GM21515 (cell line): ENCODE measurements around the gene CIBAR2.

Experiments used
- ATAC-seq: cut with Tn5 transposase; IDR thresholded peaks from one replicate; pipeline ENCODE4 v1.9.1; 2021; ENCODE audit not compliant: unreplicated experiment

Gene CIBAR2

GRCh38 chr16:85083051-85083639, 29.1 kb downstream of the CIBAR2 start:
- ATAC-seq = no peak

GRCh38 chr16:85082173-85083050, 29.9 kb downstream of the CIBAR2 start:
- no peak for ATAC-seq

- ATAC-seq = no peak
Measured at GRCh38 chr16:85081765-85082164, 30.5 kb downstream of the CIBAR2 start.

GRCh38 chr16:85081038-85081437, 31.2 kb downstream of the CIBAR2 start:
- no peak for ATAC-seq

- no peak for ATAC-seq
Measured at GRCh38 chr16:85079785-85080570, 32.3 kb downstream of the CIBAR2 start.

- no peak for ATAC-seq
Measured at GRCh38 chr16:85078952-85079351, 33.3 kb downstream of the CIBAR2 start.

GRCh38 chr16:85078226-85078625, 34.0 kb downstream of the CIBAR2 start:
- no peak for ATAC-seq

- ATAC-seq = no peak
Measured at GRCh38 chr16:85077576-85078125, 34.6 kb downstream of the CIBAR2 start.

GRCh38 chr16:85077039-85077438, 35.2 kb downstream of the CIBAR2 start:
- no peak for ATAC-seq

GRCh38 chr16:85075236-85075924, 36.9 kb downstream of the CIBAR2 start:
- no peak for ATAC-seq

- ATAC-seq = no peak
Measured at GRCh38 chr16:85074225-85074914, 37.9 kb downstream of the CIBAR2 start.

GRCh38 chr16:85072947-85073346, 39.3 kb downstream of the CIBAR2 start:
- no peak for ATAC-seq

GRCh38 chr16:85072076-85072860, 40.0 kb downstream of the CIBAR2 start:
- ATAC-seq = no peak

GRCh38 chr16:85069171-85069570, 43.1 kb downstream of the CIBAR2 start:
- ATAC-seq = no peak

GRCh38 chr16:85068746-85069145, 43.5 kb downstream of the CIBAR2 start:
- ATAC-seq = no peak

- no peak for ATAC-seq
Measured at GRCh38 chr16:85067426-85067825, 44.8 kb downstream of the CIBAR2 start.

GRCh38 chr16:85067024-85067423, 45.2 kb downstream of the CIBAR2 start:
- no peak for ATAC-seq

GRCh38 chr16:85066346-85066885, 45.9 kb downstream of the CIBAR2 start:
- no peak for ATAC-seq

GRCh38 chr16:85065099-85065498, 47.2 kb downstream of the CIBAR2 start:
- ATAC-seq = no peak
